GM18519 (cell line): ENCODE results near the gene ABCF2.

ENCODE experiments used
- ATAC-seq: cut with Tn5 transposase; IDR thresholded peaks from one replicate; pipeline ENCODE4 v1.9.1; 2021; ENCODE audit warnings: mild to moderate bottlenecking, moderate library complexity; ENCODE audit not compliant: unreplicated experiment, low FRiP score

ABCF2 gene

GRCh38 chr7:151252961-151253711 lies 26.1 kb upstream of the ABCF2 start:
- ATAC-seq = no peak

- no peak for ATAC-seq
These were observed 25.5 kb upstream of the ABCF2 start for GRCh38 chr7:151252561-151252835.

- no peak for ATAC-seq
These were observed 24.9 kb upstream of the ABCF2 start for GRCh38 chr7:151251689-151252560.

GRCh38 chr7:151251328-151251688 lies 24.3 kb upstream of the ABCF2 start:
- ATAC-seq = no peak

- no peak for ATAC-seq
These were observed 23.5 kb upstream of the ABCF2 start for GRCh38 chr7:151250181-151251132.

- no peak for ATAC-seq
These were observed 22.7 kb upstream of the ABCF2 start for GRCh38 chr7:151249732-151250072.

- ATAC-seq = no peak
These were observed 22.2 kb upstream of the ABCF2 start for GRCh38 chr7:151249034-151249731.

GRCh38 chr7:151248346-151249033 lies 21.5 kb upstream of the ABCF2 start, which contains the start of gene SMARCD3:
TSS of gene SMARCD3 (minus strand) at chr7:151248694. CDS start at chr7:151248562, 132 bp downstream.
- no peak for ATAC-seq

- no peak for ATAC-seq
These were observed 20.8 kb upstream of the ABCF2 start for GRCh38 chr7:151247611-151248345.

- ATAC-seq = no peak
These were observed 20.0 kb upstream of the ABCF2 start for GRCh38 chr7:151246851-151247580.

GRCh38 chr7:151246102-151246850 lies 19.3 kb upstream of the ABCF2 start:
- ATAC-seq = no peak

- no peak for ATAC-seq
These were observed 18.5 kb upstream of the ABCF2 start for GRCh38 chr7:151245360-151246101.

- ATAC-seq = no peak
These were observed 17.9 kb upstream of the ABCF2 start for GRCh38 chr7:151244841-151245346.

- no peak for ATAC-seq
These were observed 17.3 kb upstream of the ABCF2 start for GRCh38 chr7:151244196-151244840.

- no peak for ATAC-seq
These were observed 16.6 kb upstream of the ABCF2 start for GRCh38 chr7:151243408-151244195.

GRCh38 chr7:151243045-151243349 lies 16.0 kb upstream of the ABCF2 start:
- no peak for ATAC-seq
